Measurements from ENCODE around the gene LRP10. TPM values are rescaled to one million over a fixed set of nuclear protein-coding genes. Genes with fewer than 3 reads are reported as not detected.

The LRP10 gene
- total and polyA plus RNA-seq, 2 of the 4 experiments (the other 2 are of a cell fraction) = 25.1 to 118 TPM

GRCh38 chr14:22890416-22890815 lies 18.9 kb downstream of the LRP10 start:
- Histone ChIP-seq H3K14ac (replicated peaks; ENCODE audit: low read depth, low read length) (no peak overlapping the region), H3K27ac (ENCODE audit: insufficient read depth, low read length) (no peak overlapping the region), H4K20me1 (ENCODE audit: insufficient read depth, low read length) (no peaks in the 10 kb centered on the region), H4K5ac (ENCODE audit: low read depth, low read length) (no peak overlapping the region), H3K4me3 (ENCODE audit: insufficient read depth, low read depth, low read length) (no peak overlapping the region), H3K4ac (ENCODE audit: low read depth, low read length) (no peak overlapping the region), H2BK120ac (ENCODE audit: low read depth, low read length) (no peak overlapping the region), H2AK9ac (replicated peaks; ENCODE audit: low read depth, low read length, poor library complexity) (no peak overlapping the region), H3K79me1 (ENCODE audit: low read depth in 1 of 2, low read length in 2 of 2) (peaks cover 7 to 17% of the 10 kb centered on the region in 2 experiments; a peak in 3 of 4 replicates), H2BK15ac (ENCODE audit: low read depth, low read length) (no peak overlapping the region), H3K27me3 (ENCODE audit: control insufficient read depth, insufficient read depth, low read length) (no peaks in the 10 kb centered on the region), H3K23ac (ENCODE audit: low read depth, low read length) (no peak overlapping the region), H3K4me2 (ENCODE audit: low read depth, low read length) (no peak overlapping the region), H3K18ac (ENCODE audit: low read depth, low read length) (no peak overlapping the region), H2AFZ (replicated peaks; ENCODE audit: low read length, poor library complexity) (no peak overlapping the region), H2AK5ac (ENCODE audit: low read depth, low read length) (no peak overlapping the region), H3K4me1 (ENCODE audit: control insufficient read depth, insufficient read depth, low read length) (peaks cover 5% of the 10 kb centered on the region; the same call in 1 of the 2 replicates), H2BK5ac (ENCODE audit: low read depth, low read length, poor library complexity, severe bottlenecking) (no peak overlapping the region), H3K9me3 (ENCODE audit: control insufficient read depth, insufficient read depth, low read length) (no peaks in the 10 kb centered on the region), H4K8ac (ENCODE audit: low read depth in 2 of 2, low read length in 2 of 2) (no peak overlapping the region), H4K91ac (ENCODE audit: insufficient read depth, low read depth, low read length) (no peak overlapping the region), H3K9ac (ENCODE audit: low read depth, low read length) (no peak overlapping the region), H3K36me3 (ENCODE audit: control insufficient read depth, insufficient read depth, low read length) (no peaks in the 10 kb centered on the region), H3K9me1 (ENCODE audit: insufficient read depth, low read length) (peaks cover 11% of the 10 kb centered on the region; the same call in 1 of the 2 replicates), H2BK20ac (ENCODE audit: low read depth, low read length) (no peak overlapping the region), H3K56ac (ENCODE audit: extremely low read depth, insufficient read depth, low read length) (no peak overlapping the region)
- no CpG with 5 or more reads among the region's 1 CpG for WGBS, 2 experiments (ENCODE audit: extremely low coverage in 2 of 2, insufficient read length in 1 of 2)
- CTCF ChIA-PET = no interaction called here
- TF ChIP-seq NFE2L2 (IDR thresholded peaks at IDR 0.05; ENCODE audit: low read depth, low read length) = no peak
- no peak for TF ChIP-seq MAZ (IDR thresholded peaks at IDR 0.05; ENCODE audit: borderline replicate concordance, low read depth, low read length)
- TF ChIP-seq CHD1 (IDR thresholded peaks at IDR 0.05; ENCODE audit: low read depth, low read length) = no peak
- TF ChIP-seq ELK1 (IDR thresholded peaks at IDR 0.05; ENCODE audit: borderline replicate concordance, low read depth, low read length) = no peak
- BruUV-seq (replicated peaks) = no TSS peak
- in situ Hi-C loops (cut with MboI; ENCODE audit: low sequenced_read_pairs) = no loop called here
- DNase-seq (no peak), ATAC-seq (ENCODE audit: low read depth) (no peak)
- dilution Hi-C loops (cut with HindIII; ENCODE audit: low sequenced_read_pairs, unreplicated experiment) = no loop called here
- POLR2A ChIA-PET (ENCODE audit: unreplicated experiment) = no interaction called here
- intact Hi-C loops (cut with micrococcal nuclease) = loop anchor here (10.0 kb wide), 1 partner anchor 506 kb away; no protein-coding TSS in a partner anchor
